ENCODE results near the gene STXBP5.

The STXBP5 gene

GRCh38 chr6:147204060-147204785 lies at the start of gene STXBP5:
STXBP5 (plus strand) TSS chr6:147204417; CDS start chr6:147204533, 116 bp downstream.
- peak; percentile 56 for DNase-seq (ENCODE audit: extremely low spot score)
- ChIA-PET POLR2A (no interaction called here), CTCF (interaction anchor here (1.7 kb wide), 1 partner anchor 12 kb away, joined by 9 read pairs; no protein-coding TSS in a partner anchor)
- TF ChIP-seq CTCF (IDR thresholded peaks at IDR 0.05; ENCODE audit: control extremely low read depth, extremely low read depth, low read depth, missing control alignments), result no peak

GRCh38 chr6:147154454-147154853 lies 49.8 kb upstream of the STXBP5 start:
- DNase-seq (ENCODE audit: extremely low spot score), result no peak
- ChIA-PET POLR2A (no interaction called here), CTCF (no interaction called here)
- TF ChIP-seq CTCF (IDR thresholded peaks at IDR 0.05; ENCODE audit: control extremely low read depth, extremely low read depth, low read depth, missing control alignments), result no peak

- ChIA-PET POLR2A (no interaction called here), CTCF (interaction anchor here (0.6 kb wide), 1 partner anchor 42 kb away, joined by 3 read pairs; no protein-coding TSS in a partner anchor)
These were observed 48.0 kb upstream of the STXBP5 start for GRCh38 chr6:147156218-147156617.

GRCh38 chr6:147156799-147157382 lies 47.3 kb upstream of the STXBP5 start:
- no peak for DNase-seq (ENCODE audit: extremely low spot score)
- ChIA-PET CTCF (interaction anchor here (0.6 kb wide), 1 partner anchor 41 kb away, joined by 3 read pairs; no protein-coding TSS in a partner anchor), POLR2A (no interaction called here)
- no peak for TF ChIP-seq CTCF (IDR thresholded peaks at IDR 0.05; ENCODE audit: control extremely low read depth, extremely low read depth, low read depth, missing control alignments)

More at GRCh38 chr6:147156218-147156617, 48.0 kb upstream of the STXBP5 start:
- no peak for TF ChIP-seq CTCF (IDR thresholded peaks at IDR 0.05; ENCODE audit: control extremely low read depth, extremely low read depth, low read depth, missing control alignments)
- no peak for DNase-seq (ENCODE audit: extremely low spot score)

- CTCF ChIA-PET, result no interaction called here
- no peak for DNase-seq (ENCODE audit: extremely low spot score)
- POLR2A ChIA-PET, result no interaction called here
- no peak for TF ChIP-seq CTCF (IDR thresholded peaks at IDR 0.05; ENCODE audit: control extremely low read depth, extremely low read depth, low read depth, missing control alignments)
These were observed 46.3 kb upstream of the STXBP5 start for GRCh38 chr6:147157930-147158329.

- TF ChIP-seq CTCF (IDR thresholded peaks at IDR 0.05; ENCODE audit: control extremely low read depth, extremely low read depth, low read depth, missing control alignments), result no peak
- DNase-seq (ENCODE audit: extremely low spot score), result no peak
- POLR2A ChIA-PET, result no interaction called here
- CTCF ChIA-PET, result interaction anchor here (1.0 kb wide), 1 partner anchor 10 kb away, joined by 3 read pairs; no protein-coding TSS in a partner anchor
These were observed 45.3 kb upstream of the STXBP5 start for GRCh38 chr6:147158881-147159280.
